Fibroblast of skin of scalp (primary cell): Measurements from ENCODE around the gene LMAN2.
"Not testable (repeated sequence)": the region's sequence is repeated elsewhere in the genome, so short reads cannot be mapped to it uniquely, and the experiment has no call there.

Source experiments
- DNase-seq: peaks from one replicate; pipeline ENCODE4 v3.0.0-alpha.2; 2013

The LMAN2 gene

GRCh38 chr5:177378884-177379883 is 27.7 kb upstream of the LMAN2 start:
- peak; percentile 76 for DNase-seq

- DNase-seq = no peak
Measured at GRCh38 chr5:177377851-177378776, 26.6 kb upstream of the LMAN2 start.

GRCh38 chr5:177376107-177376506 is 24.6 kb upstream of the LMAN2 start:
- no peak for DNase-seq

- not testable (repeated sequence) for DNase-seq
Measured at GRCh38 chr5:177375516-177375915, 24.0 kb upstream of the LMAN2 start.

- DNase-seq = no peak
Measured at GRCh38 chr5:177374211-177374610, 22.7 kb upstream of the LMAN2 start.

GRCh38 chr5:177373806-177374205 is 22.3 kb upstream of the LMAN2 start:
- DNase-seq = no peak

- no peak for DNase-seq
Measured at GRCh38 chr5:177372910-177373309, 21.4 kb upstream of the LMAN2 start.

- DNase-seq = no peak
Measured at GRCh38 chr5:177372034-177372896, 20.8 kb upstream of the LMAN2 start.

GRCh38 chr5:177371120-177372033 is 19.9 kb upstream of the LMAN2 start:
- DNase-seq = no peak

GRCh38 chr5:177370488-177371119 is 19.1 kb upstream of the LMAN2 start:
- DNase-seq = peak; percentile 85

- no peak for DNase-seq
Measured at GRCh38 chr5:177369645-177370440, 18.4 kb upstream of the LMAN2 start.

GRCh38 chr5:177368869-177369644 is 17.6 kb upstream of the LMAN2 start:
- peak; percentile 19 for DNase-seq

- no peak for DNase-seq
Measured at GRCh38 chr5:177367981-177368868, 16.8 kb upstream of the LMAN2 start.

GRCh38 chr5:177367323-177367848 is 15.9 kb upstream of the LMAN2 start:
- DNase-seq = no peak

GRCh38 chr5:177366528-177367322 is 15.3 kb upstream of the LMAN2 start:
- DNase-seq = peak; percentile 87

GRCh38 chr5:177365845-177366527 is 14.5 kb upstream of the LMAN2 start:
- no peak for DNase-seq
